Measurements from ENCODE around the gene CLCN1.

GRCh38 chr7:143286522-143286890 lies 29.4 kb upstream of the CLCN1 start:
- no peak for TF ChIP-seq POLR2A (IDR thresholded peaks at IDR 0.05; ENCODE audit: low read length)
- no peak for TF ChIP-seq GATA1 (IDR thresholded peaks at IDR 0.05; ENCODE audit: low read depth, low read length)

Data from erythroblast (primary cell).